SU-DHL-6 (cell line): ENCODE results near the gene WWOX.

Source experiments
- EZH2phosphoT487 ChIP-seq: fragments of 200-600 bp; sonication (generic), shearing (Covaris generic); conservative IDR thresholded peaks from 2 replicates; pipeline ENCODE4 v1.6.1; 2018; ENCODE audit warnings: mild to moderate bottlenecking, antibody characterized with exemption, low read length, moderate library complexity, mixed read lengths
- TF ChIP-seq, protein P1 (sequence below): fragments of 200-600 bp; sonication (generic); IDR thresholded peaks from one replicate; pipeline ENCODE4 v1.5.1; 2017; ENCODE audit warnings: antibody characterized with exemption, mild to moderate bottlenecking, low read length, moderate library complexity; ENCODE audit not compliant: insufficient read depth, poor library complexity, severe bottlenecking

DNA sequence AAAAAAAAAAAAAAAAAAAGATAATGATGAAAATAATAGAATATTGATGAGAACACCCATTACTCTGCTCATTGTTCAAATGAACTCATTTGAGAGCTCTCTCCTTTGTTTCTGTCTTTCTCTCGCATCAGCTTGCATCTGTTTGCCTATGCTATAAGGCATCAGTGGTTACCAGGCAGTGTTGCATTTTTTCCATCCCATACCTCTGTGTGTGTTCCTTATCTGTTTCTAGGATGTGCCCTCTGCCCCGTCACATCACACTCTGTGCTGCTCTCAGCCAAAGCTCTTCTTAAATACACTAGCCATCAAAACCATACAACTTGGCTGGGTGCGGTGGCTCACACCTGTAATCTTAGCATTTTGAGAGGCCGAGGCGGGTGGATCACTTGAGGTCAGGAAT, 568.2 kb downstream of the WWOX start:
- TF ChIP-seq, protein P1, sequence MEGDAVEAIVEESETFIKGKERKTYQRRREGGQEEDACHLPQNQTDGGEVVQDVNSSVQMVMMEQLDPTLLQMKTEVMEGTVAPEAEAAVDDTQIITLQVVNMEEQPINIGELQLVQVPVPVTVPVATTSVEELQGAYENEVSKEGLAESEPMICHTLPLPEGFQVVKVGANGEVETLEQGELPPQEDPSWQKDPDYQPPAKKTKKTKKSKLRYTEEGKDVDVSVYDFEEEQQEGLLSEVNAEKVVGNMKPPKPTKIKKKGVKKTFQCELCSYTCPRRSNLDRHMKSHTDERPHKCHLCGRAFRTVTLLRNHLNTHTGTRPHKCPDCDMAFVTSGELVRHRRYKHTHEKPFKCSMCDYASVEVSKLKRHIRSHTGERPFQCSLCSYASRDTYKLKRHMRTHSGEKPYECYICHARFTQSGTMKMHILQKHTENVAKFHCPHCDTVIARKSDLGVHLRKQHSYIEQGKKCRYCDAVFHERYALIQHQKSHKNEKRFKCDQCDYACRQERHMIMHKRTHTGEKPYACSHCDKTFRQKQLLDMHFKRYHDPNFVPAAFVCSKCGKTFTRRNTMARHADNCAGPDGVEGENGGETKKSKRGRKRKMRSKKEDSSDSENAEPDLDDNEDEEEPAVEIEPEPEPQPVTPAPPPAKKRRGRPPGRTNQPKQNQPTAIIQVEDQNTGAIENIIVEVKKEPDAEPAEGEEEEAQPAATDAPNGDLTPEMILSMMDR, result no peak
- no peak for TF ChIP-seq EZH2phosphoT487
